SK-N-SH (cell line): ENCODE data around the gene NR2F1. TPM values are rescaled to one million over a fixed set of nuclear protein-coding genes. Genes with fewer than 3 reads are reported as not detected.

Experiments
- CTCF ChIA-PET: fragments of 300-600, 350-600 bp; formaldehyde crosslinking; extraction: SDS; loops from one replicate; lab custom pipeline; 2021; lab: Yijun Ruan, JAX
- POLR2A ChIA-PET: fragments of 350-600 bp; sonication (Branson Sonifier 250); formaldehyde crosslinking; extraction: SDS; loops from one replicate; lab custom pipeline; 2020; ENCODE audit warnings: antibody characterized with exemption, inconsistent platforms; lab: Yijun Ruan, JAX
- DNase-seq: peaks from one replicate; pipeline ENCODE4 v3.0.0; 2012
- H2AFZ ChIP-seq: fragments of 200-600 bp; sonication (generic); 2 replicates; pipeline ENCODE4 v1.8.1; 2016; ENCODE audit warnings: antibody characterized with exemption, mild to moderate bottlenecking, low read depth
- H3F3A ChIP-seq: fragments of 200-600 bp; sonication (generic); replicated peaks from 2 replicates; pipeline ENCODE3; 2016; ENCODE audit warnings: antibody characterized with exemption, mild to moderate bottlenecking; ENCODE audit not compliant: insufficient read depth
- H3K27ac ChIP-seq, 2 experiments: fragments of 200-500 bp in 1 of 2; fragments of 200-600 bp in 1 of 2; sonication (Bioruptor generic) in 1 of 2; sonication (generic), shearing (Covaris generic) in 1 of 2; 2 replicates each; pipeline versions ENCODE4 v1.5.1 to v1.6.1; 2014 to 2016; ENCODE audit warnings: low read depth in 2 of 2, inconsistent platforms in 1 of 2, low read length in 1 of 2, mild to moderate bottlenecking in 1 of 2, mixed read lengths in 1 of 2
- H3K27me3 ChIP-seq: fragments of 200-600 bp; sonication (generic), shearing (Covaris generic); 2 replicates; pipeline ENCODE4 v1.6.1; 2016; ENCODE audit warnings: mixed run types; ENCODE audit not compliant: insufficient read depth
- H3K36me3 ChIP-seq, 2 experiments: fragments of 200-500 bp in 1 of 2; fragments of 200-600 bp in 1 of 2; sonication (Bioruptor generic) in 1 of 2; sonication (generic) in 1 of 2; replicated peaks in 1 of 2; 2 replicates each; pipeline versions ENCODE3 to v1.5.1; 2014 to 2016; ENCODE audit warnings: low read length in 1 of 2, mild to moderate bottlenecking in 1 of 2; ENCODE audit not compliant: insufficient read depth in 2 of 2, control insufficient read depth in 1 of 2
- H3K4me1 ChIP-seq, 2 experiments: fragments of 200-500 bp in 1 of 2; fragments of 200-600 bp in 1 of 2; sonication (Bioruptor generic) in 1 of 2; sonication (generic), shearing (Covaris generic) in 1 of 2; 2 replicates each; pipeline versions ENCODE4 v1.5.1 to v1.6.1; 2014 to 2016; ENCODE audit warnings: low read depth in 1 of 2, low read length in 1 of 2, mixed run types in 1 of 2; ENCODE audit not compliant: insufficient read depth in 2 of 2, control insufficient read depth in 1 of 2
- H3K4me2 ChIP-seq: fragments of 200-600 bp; sonication (generic), shearing (Covaris generic); 2 replicates; pipeline ENCODE4 v1.6.1; 2017; ENCODE audit warnings: mixed run types
- H3K4me3 ChIP-seq, 2 experiments: fragments of 200-500 bp in 1 of 2; fragments of 200-600 bp in 1 of 2; sonication (Bioruptor generic) in 1 of 2; sonication (generic), shearing (Covaris generic) in 1 of 2; 2 replicates each; pipeline versions ENCODE4 v1.5.1 to v1.8.1; 2014 to 2016; ENCODE audit warnings: low read depth in 2 of 2, inconsistent platforms in 1 of 2, low read length in 1 of 2, mild to moderate bottlenecking in 1 of 2, mixed read lengths in 1 of 2, moderate library complexity in 1 of 2
- H3K79me2 ChIP-seq: fragments of 200-600 bp; sonication (generic); 2 replicates; pipeline ENCODE4 v1.8.1; 2017; ENCODE audit warnings: mild to moderate bottlenecking; ENCODE audit not compliant: insufficient read depth
- H3K9ac ChIP-seq: fragments of 200-600 bp; sonication (generic); 2 replicates; pipeline ENCODE4 v1.6.1; 2017; ENCODE audit warnings: mixed run types
- H3K9me2 ChIP-seq: fragments of 200-600 bp; sonication (generic); 2 replicates; pipeline ENCODE4 v1.6.1; 2017; ENCODE audit warnings: mixed run types
- H3K9me3 ChIP-seq: fragments of 200-600 bp; sonication (generic); 2 replicates; pipeline ENCODE4 v1.6.1; 2017; ENCODE audit warnings: mixed run types, mild to moderate bottlenecking, moderate library complexity
- H4K20me1 ChIP-seq: fragments of 200-600 bp; sonication (generic); 2 replicates; pipeline ENCODE4 v1.6.1; 2017; ENCODE audit warnings: mild to moderate bottlenecking, mixed run types; ENCODE audit not compliant: insufficient read depth
- CHD2 ChIP-seq: fragments of 150-350 bp; IDR thresholded peaks from 2 replicates; pipeline ENCODE4 v1.6.1; 2018; ENCODE audit warnings: low read length; ENCODE audit not compliant: partially characterized antibody
- ELF1 ChIP-seq: IDR thresholded peaks from 2 replicates; pipeline ENCODE4 v1.4.0; 2012
- EP300 ChIP-seq, 2 experiments: IDR thresholded peaks; 2 replicates each; pipeline versions ENCODE4 v1.4.0 to v1.6.1; 2012; ENCODE audit warnings: borderline replicate concordance in 1 of 2, low read depth in 1 of 2, low read length in 1 of 2
- EZH2phosphoT487 ChIP-seq: fragments of 200-600 bp; sonication (generic); IDR thresholded peaks from 2 replicates; pipeline ENCODE4 v1.6.1; 2017; ENCODE audit warnings: low read depth, mixed run types, mild to moderate bottlenecking, antibody characterized with exemption, moderate library complexity, borderline replicate concordance
- FOXJ3 ChIP-seq: sonication (generic); formaldehyde crosslinking; IDR thresholded peaks from 2 replicates; pipeline ENCODE4 v1.5.1; 2020; ENCODE audit warnings: mild to moderate bottlenecking, missing genetic modification reagents
- GABPA ChIP-seq: IDR thresholded peaks from 2 replicates; pipeline ENCODE4 v1.4.0; 2012; ENCODE audit warnings: low read depth, mild to moderate bottlenecking
- JUND ChIP-seq: IDR thresholded peaks from 2 replicates; pipeline ENCODE4 v1.4.0; 2012
- MAX ChIP-seq: IDR thresholded peaks from 2 replicates; pipeline ENCODE4 v1.4.0; 2012; ENCODE audit warnings: low read depth
- MEF2A ChIP-seq: IDR thresholded peaks from 2 replicates; pipeline ENCODE4 v1.4.0; 2012; ENCODE audit warnings: low read depth, borderline replicate concordance
- MXI1 ChIP-seq: IDR thresholded peaks from 2 replicates; pipeline ENCODE4 v1.6.1; 2012; ENCODE audit warnings: mild to moderate bottlenecking, low read depth, low read length, improper control_type of control experiment
- NFIC ChIP-seq: IDR thresholded peaks from 2 replicates; pipeline ENCODE4 v1.4.0; 2012; ENCODE audit warnings: borderline replicate concordance
- NRF1 ChIP-seq: IDR thresholded peaks from 2 replicates; pipeline ENCODE4 v1.6.1; 2012; ENCODE audit warnings: low read depth, mild to moderate bottlenecking, low read length
- RAD21 ChIP-seq: IDR thresholded peaks from 2 replicates; pipeline ENCODE4 v1.6.1; 2012; ENCODE audit warnings: mild to moderate bottlenecking, low read length
- RCOR1 ChIP-seq: fragments of 150-350 bp; IDR thresholded peaks from 2 replicates; pipeline ENCODE4 v1.6.1; 2017; ENCODE audit warnings: antibody characterized with exemption, low read length
- REST ChIP-seq: IDR thresholded peaks from 2 replicates; pipeline ENCODE4 v1.6.1; 2012; ENCODE audit warnings: mild to moderate bottlenecking, low read depth, low read length, moderate library complexity
- RXRA ChIP-seq: IDR thresholded peaks from 2 replicates; pipeline ENCODE4 v1.4.0; 2012; ENCODE audit warnings: low read depth, mild to moderate bottlenecking, borderline replicate concordance
- SIN3A ChIP-seq: IDR thresholded peaks from 2 replicates; pipeline ENCODE4 v1.6.1; 2012; ENCODE audit warnings: low read depth, mild to moderate bottlenecking, low read length, moderate library complexity, borderline replicate concordance
- SMC3 ChIP-seq: IDR thresholded peaks from 2 replicates; pipeline ENCODE4 v1.6.1; 2012; ENCODE audit warnings: low read depth, low read length, improper control_type of control experiment
- TAF1 ChIP-seq: IDR thresholded peaks from 2 replicates; pipeline ENCODE4 v1.6.1; 2012; ENCODE audit warnings: low read depth, mild to moderate bottlenecking, low read length, moderate library complexity, borderline replicate concordance
- TCF12 ChIP-seq: IDR thresholded peaks from 2 replicates; pipeline ENCODE4 v1.4.0; 2012
- TEAD4 ChIP-seq: IDR thresholded peaks from 2 replicates; pipeline ENCODE4 v1.4.0; 2012; ENCODE audit warnings: mild to moderate bottlenecking, borderline replicate concordance; ENCODE audit not compliant: insufficient read depth
- whole genome bisulfite sequencing: methylation state at CpG from one replicate; pipeline ENCODE4 v1.1.6; 2017; ENCODE audit warnings: low lambda C conversion rate; 5-methylcytosine and 5-hydroxymethylcytosine counted together
- polyA plus RNA-seq, 3 experiments: library from polyadenylated mRNA; depleted of rRNA; stranded (reverse); fragments of >200 nt; gene quantifications; 2 replicates each; pipeline ENCODE4 v1.2.3, GENCODE V29; 2012
- TF ChIP-seq, protein P1 (sequence below): IDR thresholded peaks from 2 replicates; pipeline ENCODE4 v1.4.0; 2012; ENCODE audit warnings: low read depth, borderline replicate concordance
- TF ChIP-seq, protein P2 (sequence below): IDR thresholded peaks from 2 replicates; pipeline ENCODE4; 2012
- TF ChIP-seq, protein P3 (sequence below): fragments of 200-600 bp; sonication (generic); IDR thresholded peaks from 2 replicates; pipeline ENCODE4 v1.6.1; 2017; ENCODE audit warnings: antibody characterized with exemption, mild to moderate bottlenecking, moderate library complexity

NR2F1 gene
- polyA plus RNA-seq, 1 of the 3 experiments (the other 2 are of a cell fraction) = 47.1 TPM

- POLR2A ChIA-PET = interaction anchor here (0.9 to 2.1 kb wide), 3 partner anchors 16 to 36 kb away, joined by 4 to 7 read pairs (median 5); no protein-coding TSS in a partner anchor
- Histone ChIP-seq H2AFZ (peak overlapping the region; percentile 78; the same call in 1 of the 2 replicates), H3K4me2 (peak overlapping the region; percentile 95), H4K20me1 (no peaks in the 10 kb centered on the region; the same call in 1 of the 2 replicates), H3K9ac (peak overlapping the region; percentile 76), H3K27me3 (no peaks in the 10 kb centered on the region), H3K79me2 (peaks cover 78% of the 10 kb centered on the region), H3K4me1 (peaks cover 0 to 14% of the 10 kb centered on the region in 2 experiments; a peak in 2 of 4 replicates), H3K9me3 (no peaks in the 10 kb centered on the region), H3K27ac (peak overlapping the region; percentile 51 to 92), H3K36me3 (peaks cover 3 to 7% of the 10 kb centered on the region in 2 experiments), H3F3A (peaks cover 24% of the 10 kb centered on the region), H3K4me3 (peak overlapping the region; percentile 86 to 87), H3K9me2 (no peaks in the 10 kb centered on the region)
- CTCF ChIA-PET = interaction anchor here (1.0 to 4.3 kb wide), 7 partner anchors 16 to 1265 kb away, joined by 3 to 32 read pairs (median 7); no protein-coding TSS in a partner anchor
- DNase-seq = peak; percentile 77
- TF ChIP-seq SMC3 (peak; percentile 2; the same call in 1 of the 2 replicates), RAD21 (no peak), NFIC (0 out of 2 replicates have a peak, but pooled peaks have one; percentile 10), SIN3A (no peak), EZH2phosphoT487 (no peak), MAX (peak; percentile 20; the same call in 1 of the 2 replicates), EP300 (IDR thresholded peaks at IDR 0.05; ENCODE audit: borderline replicate concordance in 1 of 2, low read depth in 1 of 2, low read length in 1 of 2) (no peak), MEF2A (no peak), REST (no peak), TEAD4 (no peak), RXRA (no peak), NRF1 (no peak), MXI1 (peak; percentile 63; the same call in 1 of the 2 replicates), RCOR1 (no peak), TAF1 (no peak), TCF12 (no peak), FOXJ3 (CRISPR knock-in tag) (no peak), GABPA (no peak), ELF1 (no peak), JUND (no peak), CHD2 (no peak)
- TF ChIP-seq, protein P1, sequence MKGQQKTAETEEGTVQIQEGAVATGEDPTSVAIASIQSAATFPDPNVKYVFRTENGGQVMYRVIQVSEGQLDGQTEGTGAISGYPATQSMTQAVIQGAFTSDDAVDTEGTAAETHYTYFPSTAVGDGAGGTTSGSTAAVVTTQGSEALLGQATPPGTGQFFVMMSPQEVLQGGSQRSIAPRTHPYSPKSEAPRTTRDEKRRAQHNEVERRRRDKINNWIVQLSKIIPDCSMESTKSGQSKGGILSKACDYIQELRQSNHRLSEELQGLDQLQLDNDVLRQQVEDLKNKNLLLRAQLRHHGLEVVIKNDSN = no peak
- TF ChIP-seq, protein P2, sequence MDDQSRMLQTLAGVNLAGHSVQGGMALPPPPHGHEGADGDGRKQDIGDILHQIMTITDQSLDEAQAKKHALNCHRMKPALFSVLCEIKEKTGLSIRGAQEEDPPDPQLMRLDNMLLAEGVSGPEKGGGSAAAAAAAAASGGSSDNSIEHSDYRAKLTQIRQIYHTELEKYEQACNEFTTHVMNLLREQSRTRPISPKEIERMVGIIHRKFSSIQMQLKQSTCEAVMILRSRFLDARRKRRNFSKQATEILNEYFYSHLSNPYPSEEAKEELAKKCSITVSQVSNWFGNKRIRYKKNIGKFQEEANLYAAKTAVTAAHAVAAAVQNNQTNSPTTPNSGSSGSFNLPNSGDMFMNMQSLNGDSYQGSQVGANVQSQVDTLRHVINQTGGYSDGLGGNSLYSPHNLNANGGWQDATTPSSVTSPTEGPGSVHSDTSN = no peak
- TF ChIP-seq, protein P3, sequence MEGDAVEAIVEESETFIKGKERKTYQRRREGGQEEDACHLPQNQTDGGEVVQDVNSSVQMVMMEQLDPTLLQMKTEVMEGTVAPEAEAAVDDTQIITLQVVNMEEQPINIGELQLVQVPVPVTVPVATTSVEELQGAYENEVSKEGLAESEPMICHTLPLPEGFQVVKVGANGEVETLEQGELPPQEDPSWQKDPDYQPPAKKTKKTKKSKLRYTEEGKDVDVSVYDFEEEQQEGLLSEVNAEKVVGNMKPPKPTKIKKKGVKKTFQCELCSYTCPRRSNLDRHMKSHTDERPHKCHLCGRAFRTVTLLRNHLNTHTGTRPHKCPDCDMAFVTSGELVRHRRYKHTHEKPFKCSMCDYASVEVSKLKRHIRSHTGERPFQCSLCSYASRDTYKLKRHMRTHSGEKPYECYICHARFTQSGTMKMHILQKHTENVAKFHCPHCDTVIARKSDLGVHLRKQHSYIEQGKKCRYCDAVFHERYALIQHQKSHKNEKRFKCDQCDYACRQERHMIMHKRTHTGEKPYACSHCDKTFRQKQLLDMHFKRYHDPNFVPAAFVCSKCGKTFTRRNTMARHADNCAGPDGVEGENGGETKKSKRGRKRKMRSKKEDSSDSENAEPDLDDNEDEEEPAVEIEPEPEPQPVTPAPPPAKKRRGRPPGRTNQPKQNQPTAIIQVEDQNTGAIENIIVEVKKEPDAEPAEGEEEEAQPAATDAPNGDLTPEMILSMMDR = no peak
- WGBS = 2% methylated on average over 24 of the region's 70 CpGs
These were observed 2.2 kb downstream of the NR2F1 start for GRCh38 chr5:93585041-93585766.
